ENCODE measurements around the gene NT5DC4. TPM values are rescaled to one million over a fixed set of nuclear protein-coding genes. Genes with fewer than 3 reads are reported as not detected.

The NT5DC4 gene
- total and polyA plus RNA-seq, 2 of the 8 experiments (the other 6 are each of a cell fraction or from before 2014, with no cell fraction given): not detected

DNA sequence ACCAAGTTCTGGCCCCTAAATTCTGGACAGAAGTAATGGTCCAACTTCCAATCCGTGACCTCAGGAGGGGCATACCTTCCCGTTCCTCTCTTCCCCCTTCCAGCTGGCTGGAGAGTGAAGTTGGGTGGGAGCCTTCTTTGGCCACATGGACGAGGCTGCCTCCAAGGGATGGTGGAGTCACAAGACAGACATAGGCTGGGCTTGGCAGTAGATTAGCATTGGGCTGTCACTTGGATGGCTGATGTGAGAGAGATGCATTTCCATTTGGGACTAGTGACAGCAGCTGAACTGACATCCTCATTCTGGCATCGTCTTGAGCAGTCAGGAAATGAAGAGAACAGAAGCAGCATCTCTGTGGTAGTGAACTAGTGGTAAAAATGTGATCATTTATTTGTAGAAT lies 12.6 kb downstream of the NT5DC4 start:
- Histone ChIP-seq H4K20me1 (replicated peaks in 1 of 2; ENCODE audit: control insufficient read depth in 1 of 2, insufficient read depth in 2 of 2, low read length in 2 of 2) (no peaks in the 10 kb centered on the region), H3K23me2 (ENCODE audit: low read depth, low read length) (no peaks in the 10 kb centered on the region), H2BK20ac (ENCODE audit: low read length) (no peak overlapping the region), H4K91ac (replicated peaks; ENCODE audit: insufficient read length, low read length) (no peak overlapping the region), H2AK5ac (ENCODE audit: low read depth, low read length) (no peak overlapping the region), H3K4me1 (replicated peaks in 1 of 4; ENCODE audit: control insufficient read depth in 3 of 4, insufficient read depth in 4 of 4, low read length in 3 of 4) (no peaks in the 10 kb centered on the region), H3K27me3 (replicated peaks in 1 of 4; ENCODE audit: control insufficient read depth in 3 of 4, extremely low read depth in 1 of 4, insufficient read depth in 3 of 4, low read length in 3 of 4) (no peaks in the 10 kb centered on the region), H2BK12ac (ENCODE audit: low read depth, low read length) (no peak overlapping the region), H2AFZ (ENCODE audit: low read length) (no peak overlapping the region), H3K56ac (replicated peaks; ENCODE audit: insufficient read length, low read depth, low read length) (no peak overlapping the region), H4K8ac (ENCODE audit: extremely low read depth, insufficient read depth, low read length) (no peak overlapping the region), H3K23ac (ENCODE audit: insufficient read length) (no peak overlapping the region), H3K36me3 (ENCODE audit: control insufficient read depth in 2 of 4, insufficient read depth in 4 of 4, low read length in 3 of 4) (peaks cover under 1 to 5% (median 4%) of the 10 kb centered on the region in 4 experiments; a peak in 5 of 8 replicates), H3K18ac (ENCODE audit: extremely low read depth, low read length) (no peak overlapping the region), H2BK5ac (ENCODE audit: low read depth, low read length) (no peak overlapping the region), H3K4me3 (ENCODE audit: extremely low read depth in 1 of 4, insufficient read depth in 2 of 4, low read depth in 3 of 4, low read length in 4 of 4) (no peak overlapping the region), H2BK15ac (ENCODE audit: low read length) (no peak overlapping the region), H3K79me2 (ENCODE audit: control insufficient read depth in 1 of 2, insufficient read depth in 2 of 2, low read length in 2 of 2) (no peaks in the 10 kb centered on the region), H3K9me3 (ENCODE audit: insufficient read depth in 2 of 2, low read depth in 1 of 2, low read length in 1 of 2) (no peaks in the 10 kb centered on the region), H3K9ac (replicated peaks in 1 of 4; ENCODE audit: extremely low read depth in 1 of 4, low read depth in 3 of 4, low read length in 3 of 4) (no peak overlapping the region), H2BK120ac (replicated peaks; ENCODE audit: low read depth, low read length) (no peak overlapping the region), H3K14ac (ENCODE audit: insufficient read length) (no peak overlapping the region), H3K79me1 (ENCODE audit: low read depth, low read length) (no peaks in the 10 kb centered on the region), H3K4ac (replicated peaks; ENCODE audit: insufficient read length, low read depth, low read length) (no peak overlapping the region), H4K5ac (ENCODE audit: insufficient read length, low read depth, low read length) (no peak overlapping the region), H3K27ac (ENCODE audit: low read depth, low read length) (no peak overlapping the region), H3K4me2 (ENCODE audit: insufficient read depth in 1 of 2, low read depth in 2 of 2, low read length in 2 of 2) (no peak overlapping the region)
- WGBS, 2 experiments (ENCODE audit: extremely low coverage in 1 of 2, insufficient coverage in 1 of 2, insufficient read length in 1 of 2, insufficient replicate concordance in 2 of 2, low coverage in 1 of 2, low lambda C conversion rate in 2 of 2, missing lambda C conversion rate in 1 of 2): 90% methylated on average over 4 of the region's 4 CpGs; no CpG with 5 or more reads in 1 of the 2 experiments
- POLR2A ChIA-PET (ENCODE audit: partially characterized antibody): no interaction called here
- CTCF ChIA-PET (ENCODE audit: partially characterized antibody): interaction anchor here (0.8 to 1.6 kb wide), 4 partner anchors 16 to 208 kb away, joined by 3 to 4 read pairs (median 3); no protein-coding TSS in a partner anchor
- no peak for FAIRE-seq
- no peak for DNase-seq (ENCODE audit: low read depth in 1 of 2, low spot score in 2 of 2)
- TF ChIP-seq GTF2F1 (IDR thresholded peaks at IDR 0.05; ENCODE audit: borderline replicate concordance, low read depth, low read length): no peak
- TF ChIP-seq TAF7 (optimal IDR thresholded peaks at IDR 0.05; ENCODE audit: borderline replicate concordance, low read depth, low read length): no peak
- TF ChIP-seq MAFK (IDR thresholded peaks at IDR 0.05; ENCODE audit: low read depth, low read length): no peak
- no peak for TF ChIP-seq CHD1 (IDR thresholded peaks at IDR 0.05; ENCODE audit: low read depth, low read length)
- no peak for TF ChIP-seq SUZ12 (IDR thresholded peaks at IDR 0.05; ENCODE audit: low read length)
- TF ChIP-seq BRCA1 (IDR thresholded peaks at IDR 0.05; ENCODE audit: low read depth, low read length): no peak
- no peak for TF ChIP-seq EZH2 (IDR thresholded peaks at IDR 0.05; ENCODE audit: low read depth, low read length, severe bottlenecking)
- no peak for TF ChIP-seq POU5F1 (IDR thresholded peaks at IDR 0.05; ENCODE audit: low read depth, low read length)
- TF ChIP-seq ASH2L (IDR thresholded peaks at IDR 0.05; ENCODE audit: low read length): no peak
- no peak for TF ChIP-seq SIN3A (conservative IDR thresholded peaks at IDR 0.05 in 1 of 2, IDR thresholded peaks at IDR 0.05 in 1 of 2; ENCODE audit: low read depth in 1 of 2, low read length in 2 of 2)
- TF ChIP-seq JUN (IDR thresholded peaks at IDR 0.05; ENCODE audit: low read depth, low read length): no peak
- TF ChIP-seq KDM1A (IDR thresholded peaks at IDR 0.05; ENCODE audit: borderline replicate concordance, low read length): no peak
- TF ChIP-seq SP4 (IDR thresholded peaks at IDR 0.05; ENCODE audit: low read length): no peak
- TF ChIP-seq POLR2AphosphoS5 (IDR thresholded peaks at IDR 0.05; ENCODE audit: low read depth, low read length): no peak
- TF ChIP-seq RBBP5 (IDR thresholded peaks at IDR 0.05; ENCODE audit: borderline replicate concordance, low read depth, low read length): no peak
- no peak for TF ChIP-seq FOSL1 (IDR thresholded peaks at IDR 0.05; ENCODE audit: insufficient read depth, low read depth, low read length)

Measured in H1 (cell line).